Testis (tissue), 3 donors: ENCODE data around the gene TMEM223. TPM values are rescaled to one million over a fixed set of nuclear protein-coding genes. Genes with fewer than 3 reads are reported as not detected.

Experiments
- DNase-seq: peaks from one replicate; pipeline ENCODE4 v3.0.0-alpha.2; 2019
- H3K27ac ChIP-seq, 2 donors: fragments of 200-600 bp; sonication (generic); one replicate each; pipeline ENCODE4 v1.5.1; 2019
- H3K27me3 ChIP-seq: fragments of 200-600 bp; sonication (generic); one replicate; pipeline ENCODE4 v1.5.1; 2019
- H3K36me3 ChIP-seq: fragments of 200-600 bp; sonication (generic); one replicate; pipeline ENCODE4 v1.5.1; 2017; ENCODE audit warnings: low read depth; ENCODE audit errors: missing control alignments
- H3K4me1 ChIP-seq: fragments of 200-600 bp; sonication (generic); one replicate; pipeline ENCODE4 v1.5.1; 2019
- H3K4me3 ChIP-seq, 2 donors: fragments of 200-600 bp; sonication (generic); one replicate each; pipeline ENCODE4 v1.5.1; 2017 to 2019
- H3K9me3 ChIP-seq: fragments of 200-600 bp; sonication (generic); one replicate; pipeline ENCODE4 v1.5.1; 2017
- CTCF ChIP-seq, 3 experiments: fragments of 450-650 bp in 2 of 3; fragments of 200-600 bp in 1 of 3; sonication (generic) in 1 of 3; IDR thresholded peaks; one replicate each; pipeline ENCODE4 v1.5.1; 2016 to 2019; ENCODE audit warnings: antibody characterized with exemption in 3 of 3, mild to moderate bottlenecking in 2 of 3, moderate library complexity in 1 of 3
- POLR2A ChIP-seq: fragments of 450-650 bp; IDR thresholded peaks from one replicate; pipeline ENCODE4 v1.6.1; 2017; ENCODE audit warnings: antibody characterized with exemption, mild to moderate bottlenecking, moderate library complexity
- WGBS, 2 donors: methylation state at CpG; one replicate each; pipeline ENCODE4 v1.1.5; 2018; 5-methylcytosine and 5-hydroxymethylcytosine counted together
- intact Hi-C: fragments of 100-400 bp; cut with DNase I; formaldehyde crosslinking; loops from one replicate; pipeline ENCODE4 v1.15.1; 2023; ENCODE audit warnings: low total_unique reads
- polyA plus RNA-seq: library from polyadenylated mRNA; stranded (reverse); fragments of 350-450 nt; fragmentation: Illumina TruSeq; extraction: RNeasy Lipid Tissue Mini Kit (QIAGEN cat#74804); gene quantifications from one replicate; pipeline ENCODE4 v1.2.3, GENCODE V29; 2014; ENCODE audit warnings: low read depth, low replicate concordance; ENCODE audit not compliant: insufficient read depth
- total RNA-seq, 2 donors: library from RNA; depleted of rRNA; stranded (reverse); fragments of >200 nt; gene quantifications; one replicate each; pipeline ENCODE4 v1.2.3, GENCODE V29; 2016

Gene TMEM223
- total and polyA plus RNA-seq, 3 donors from 2014 or later: 11.5 to 25.5 (median 24.1) TPM

- Histone ChIP-seq H3K9me3 (no peaks in the 10 kb centered on the region), H3K27me3 (no peaks in the 10 kb centered on the region), H3K4me1 (no peaks in the 10 kb centered on the region), H3K36me3 (no peaks in the 10 kb centered on the region), H3K4me3 (no peak overlapping the region), H3K27ac (no peak overlapping the region)
- 88 to 93% methylated on average over 4 of the region's 4 CpGs for WGBS, 2 donors
- no peak for TF ChIP-seq POLR2A
- TF ChIP-seq CTCF (IDR thresholded peaks at IDR 0.05): no peak
- intact Hi-C loops: no loop called here
- DNase-seq: no peak
Observed at GRCh38 chr11:62817129-62817528, 25.3 kb upstream of the TMEM223 start.

GRCh38 chr11:62816557-62816956, 24.8 kb upstream of the TMEM223 start:
- Histone ChIP-seq H3K36me3 (no peaks in the 10 kb centered on the region), H3K27ac (no peak overlapping the region), H3K27me3 (no peaks in the 10 kb centered on the region), H3K4me1 (no peaks in the 10 kb centered on the region), H3K4me3 (no peak overlapping the region), H3K9me3 (no peaks in the 10 kb centered on the region)
- 90 to 91% methylated on average over 8 of the region's 8 CpGs for WGBS, 2 donors
- no peak for DNase-seq
- intact Hi-C loops: no loop called here
- TF ChIP-seq POLR2A (no peak), CTCF (IDR thresholded peaks at IDR 0.05) (no peak)

GRCh38 chr11:62811659-62812058, 19.9 kb upstream of the TMEM223 start:
- Histone ChIP-seq H3K4me1 (no peaks in the 10 kb centered on the region), H3K27me3 (no peaks in the 10 kb centered on the region), H3K36me3 (no peaks in the 10 kb centered on the region), H3K4me3 (no peak overlapping the region), H3K9me3 (no peaks in the 10 kb centered on the region), H3K27ac (no peak overlapping the region)
- TF ChIP-seq CTCF (IDR thresholded peaks at IDR 0.05) (no peak), POLR2A (no peak)
- WGBS, 2 donors: 58 to 63% methylated on average over 2 of the region's 2 CpGs
- DNase-seq: no peak
- intact Hi-C loops: no loop called here

GRCh38 chr11:62810748-62811147, 18.9 kb upstream of the TMEM223 start:
- intact Hi-C loops: no loop called here
- WGBS, 2 donors: 39% methylated on average over 1 of the region's 1 CpG

More at GRCh38 chr11:62810748-62811147, 18.9 kb upstream of the TMEM223 start:
- Histone ChIP-seq H3K4me1 (no peaks in the 10 kb centered on the region), H3K4me3 (no peak overlapping the region), H3K27me3 (no peaks in the 10 kb centered on the region), H3K27ac (no peak overlapping the region), H3K9me3 (no peaks in the 10 kb centered on the region), H3K36me3 (no peaks in the 10 kb centered on the region)
- DNase-seq: no peak
- TF ChIP-seq POLR2A (no peak), CTCF (IDR thresholded peaks at IDR 0.05) (no peak)
